Ecto neural progenitor cell (in vitro differentiated cells): ENCODE measurements around the gene MYL7.

Experiments used
- DNase-seq: peaks from one replicate; pipeline ENCODE4 v3.0.0-alpha.2; 2018; ENCODE audit warnings: low spot score

The MYL7 gene

GRCh38 chr7:44150466-44150832, 9.3 kb upstream of the MYL7 start:
- DNase-seq = peak; percentile 32

GRCh38 chr7:44149571-44150465, 8.7 kb upstream of the MYL7 start:
- no peak for DNase-seq

- peak; percentile 32 for DNase-seq
Measured at GRCh38 chr7:44148961-44149536, 7.9 kb upstream of the MYL7 start.

GRCh38 chr7:44148166-44148565, 7.0 kb upstream of the MYL7 start:
- peak; percentile 29 for DNase-seq

- DNase-seq = peak; percentile 57
Measured at GRCh38 chr7:44147026-44147991, 6.2 kb upstream of the MYL7 start.

GRCh38 chr7:44145969-44146911, 5.1 kb upstream of the MYL7 start:
- DNase-seq = peak; percentile 93

GRCh38 chr7:44145479-44145968, 4.4 kb upstream of the MYL7 start:
- peak; percentile 55 for DNase-seq

GRCh38 chr7:44144968-44145478, 3.9 kb upstream of the MYL7 start:
- peak; percentile 44 for DNase-seq

- DNase-seq = peak; percentile 30
Measured at GRCh38 chr7:44144426-44144967, 3.4 kb upstream of the MYL7 start.

GRCh38 chr7:44143646-44144250, 2.6 kb upstream of the MYL7 start:
- no peak for DNase-seq

GRCh38 chr7:44142028-44142427, 896 bp upstream of the MYL7 start:
- no peak for DNase-seq

- DNase-seq = no peak
Measured at GRCh38 chr7:44140341-44140740, 791 bp downstream of the MYL7 start.

- DNase-seq = no peak
Measured at GRCh38 chr7:44139311-44140010, 1.7 kb downstream of the MYL7 start.

GRCh38 chr7:44138698-44139097, 2.4 kb downstream of the MYL7 start:
- no peak for DNase-seq

- DNase-seq = no peak
Measured at GRCh38 chr7:44136731-44137130, 4.4 kb downstream of the MYL7 start.

- DNase-seq = no peak
Measured at GRCh38 chr7:44134943-44135628, 6.0 kb downstream of the MYL7 start.

GRCh38 chr7:44133295-44133694, 7.8 kb downstream of the MYL7 start:
- no peak for DNase-seq

- no peak for DNase-seq
Measured at GRCh38 chr7:44132039-44132438, 9.1 kb downstream of the MYL7 start.
